SU-DHL-6 (cell line): ENCODE data around the gene ABHD5.
"Not testable (repeated sequence)": the region's sequence is repeated elsewhere in the genome, so short reads cannot be mapped to it uniquely, and the experiment has no call there.

Experiments used
- H2AFZ ChIP-seq: fragments of 200-600 bp; sonication (generic); 2 replicates; pipeline ENCODE4 v1.6.1; 2014; ENCODE audit warnings: low read depth, mild to moderate bottlenecking, moderate library complexity, mixed read lengths, antibody characterized with exemption, low read length; ENCODE audit not compliant: severe bottlenecking
- H3F3A ChIP-seq: fragments of 200-600 bp; shearing (Covaris generic); 2 replicates; pipeline ENCODE4 v1.6.0; 2016; ENCODE audit warnings: antibody characterized with exemption, mild to moderate bottlenecking; ENCODE audit not compliant: insufficient read depth
- H3K27ac ChIP-seq: fragments of 200-600 bp; sonication (generic); 2 replicates; pipeline ENCODE4 v1.5.1; 2016; ENCODE audit warnings: low read depth, mild to moderate bottlenecking, low read length, moderate library complexity, mixed read lengths
- H3K27me3 ChIP-seq: fragments of 200-600 bp; sonication (generic), shearing (Covaris generic); 2 replicates; pipeline ENCODE4 v1.6.0; 2014; ENCODE audit warnings: mild to moderate bottlenecking, low read length
- H3K36me3 ChIP-seq: fragments of 200-600 bp; sonication (generic); 2 replicates; pipeline ENCODE4 v1.6.1; 2014; ENCODE audit warnings: mild to moderate bottlenecking, low read length, mixed read lengths
- H3K4me2 ChIP-seq: fragments of 300-600, 200-600 bp; shearing (Covaris generic), sonication (generic); 2 replicates; pipeline ENCODE4 v1.6.0; 2014; ENCODE audit warnings: low read length, low read depth, mild to moderate bottlenecking; ENCODE audit not compliant: poor library complexity, severe bottlenecking
- H3K4me3 ChIP-seq: fragments of 200-600 bp; sonication (generic); 2 replicates; pipeline ENCODE4 v1.5.1; 2014; ENCODE audit warnings: antibody characterized with exemption, low read length, mild to moderate bottlenecking, mixed read lengths; ENCODE audit not compliant: insufficient read depth, poor library complexity, severe bottlenecking
- H3K79me2 ChIP-seq: fragments of 200-600 bp; sonication (generic); 2 replicates; pipeline ENCODE4 v1.6.1; 2014; ENCODE audit warnings: mild to moderate bottlenecking, low read length, moderate library complexity; ENCODE audit not compliant: insufficient read depth
- H3K9ac ChIP-seq: fragments of 200-600 bp; sonication (generic); 2 replicates; pipeline ENCODE4 v1.7.0; 2014; ENCODE audit warnings: mild to moderate bottlenecking, low read length
- H3K9me2 ChIP-seq: fragments of 200-600 bp; sonication (generic); replicated peaks from 2 replicates; pipeline ENCODE4 v1.6.1; 2014; ENCODE audit warnings: low read length; ENCODE audit not compliant: insufficient read depth
- H3K9me3 ChIP-seq: fragments of 200-600 bp; sonication (generic); 2 replicates; pipeline ENCODE4 v1.6.1; 2014; ENCODE audit warnings: low read length, mixed read lengths; ENCODE audit not compliant: insufficient read depth
- H4K20me1 ChIP-seq: fragments of 200-600 bp; sonication (generic); 2 replicates; pipeline ENCODE4 v1.6.1; 2014; ENCODE audit warnings: low read depth, mild to moderate bottlenecking, antibody characterized with exemption, low read length, moderate library complexity, mixed read lengths
- CTCF ChIP-seq: fragments of 200-600 bp; sonication (generic); IDR thresholded peaks from one replicate; pipeline ENCODE4 v1.5.1; 2017; ENCODE audit warnings: antibody characterized with exemption, mild to moderate bottlenecking, low read length, moderate library complexity; ENCODE audit not compliant: insufficient read depth, poor library complexity, severe bottlenecking
- EZH2phosphoT487 ChIP-seq: fragments of 200-600 bp; sonication (generic), shearing (Covaris generic); conservative IDR thresholded peaks from 2 replicates; pipeline ENCODE4 v1.6.1; 2018; ENCODE audit warnings: mild to moderate bottlenecking, antibody characterized with exemption, low read length, moderate library complexity, mixed read lengths

The ABHD5 gene

GRCh38 chr3:43676441-43676840, 14.3 kb upstream of the ABHD5 start:
- H2AFZ ChIP-seq, result no peak overlapping the region
- H3K27ac ChIP-seq, result no peak overlapping the region
- no peak for TF ChIP-seq EZH2phosphoT487
- no peak for TF ChIP-seq CTCF
- no peaks in the 10 kb centered on the region for H3K36me3 ChIP-seq
- H3K79me2 ChIP-seq, result no peaks in the 10 kb centered on the region
- no peak overlapping the region for H3K4me3 ChIP-seq
- H3K9ac ChIP-seq, result no peak overlapping the region
- no peaks in the 10 kb centered on the region for H4K20me1 ChIP-seq
- no peaks in the 10 kb centered on the region for H3F3A ChIP-seq
- no peaks in the 10 kb centered on the region for H3K27me3 ChIP-seq
- no peak overlapping the region for H3K4me2 ChIP-seq
- no peaks in the 10 kb centered on the region for H3K9me2 ChIP-seq
- H3K9me3 ChIP-seq, result no peaks in the 10 kb centered on the region

- not testable (repeated sequence) for H3K79me2 ChIP-seq, H3K27me3 ChIP-seq, H3K9ac ChIP-seq, H3K4me3 ChIP-seq, H3K9me2 ChIP-seq, H2AFZ ChIP-seq, H3F3A ChIP-seq, H3K9me3 ChIP-seq, H3K4me2 ChIP-seq, H4K20me1 ChIP-seq, H3K27ac ChIP-seq, H3K36me3 ChIP-seq
Measured at GRCh38 chr3:43678375-43678774, 12.4 kb upstream of the ABHD5 start.

DNA sequence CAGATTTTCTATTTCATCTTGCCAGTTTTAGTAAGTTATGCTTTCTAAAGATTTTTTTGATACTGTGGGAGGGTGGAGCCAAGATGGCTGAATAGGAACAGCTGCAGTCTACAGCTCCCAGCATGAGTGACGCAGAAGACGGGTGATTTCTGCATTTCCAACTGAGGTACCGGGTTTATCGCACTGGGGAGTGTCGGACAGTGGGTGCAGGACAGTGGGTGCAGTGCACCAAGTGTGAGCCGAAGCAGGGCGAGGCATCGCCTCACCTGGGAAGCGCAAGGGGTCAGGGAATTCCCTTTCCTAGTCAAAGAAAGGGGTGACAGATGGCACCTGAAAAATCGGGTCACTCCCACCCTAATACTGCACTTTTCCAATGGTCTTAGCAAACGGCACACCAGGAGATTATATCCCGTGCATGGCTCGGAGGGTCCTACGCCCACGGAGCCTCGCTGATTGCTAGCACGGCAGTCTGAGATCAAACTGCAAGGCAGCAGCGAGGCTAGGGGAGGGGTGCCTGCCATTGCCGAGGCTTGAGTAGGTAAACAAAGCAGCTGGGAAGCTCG, 11.8 kb upstream of the ABHD5 start:
- not testable (repeated sequence) for H3F3A ChIP-seq, H3K36me3 ChIP-seq, H3K27ac ChIP-seq, H3K79me2 ChIP-seq, H3K9me3 ChIP-seq, H3K27me3 ChIP-seq, H3K9ac ChIP-seq, H2AFZ ChIP-seq, H3K9me2 ChIP-seq, H3K4me3 ChIP-seq, H3K4me2 ChIP-seq, H4K20me1 ChIP-seq

- H3K9me3 ChIP-seq, H3K9ac ChIP-seq, H3K36me3 ChIP-seq, H2AFZ ChIP-seq, H3K27me3 ChIP-seq, H3K27ac ChIP-seq, H3F3A ChIP-seq, H3K4me2 ChIP-seq, H3K9me2 ChIP-seq, H3K4me3 ChIP-seq, H4K20me1 ChIP-seq, H3K79me2 ChIP-seq: not testable (repeated sequence)
Measured at GRCh38 chr3:43680857-43681256, 9.9 kb upstream of the ABHD5 start.

DNA sequence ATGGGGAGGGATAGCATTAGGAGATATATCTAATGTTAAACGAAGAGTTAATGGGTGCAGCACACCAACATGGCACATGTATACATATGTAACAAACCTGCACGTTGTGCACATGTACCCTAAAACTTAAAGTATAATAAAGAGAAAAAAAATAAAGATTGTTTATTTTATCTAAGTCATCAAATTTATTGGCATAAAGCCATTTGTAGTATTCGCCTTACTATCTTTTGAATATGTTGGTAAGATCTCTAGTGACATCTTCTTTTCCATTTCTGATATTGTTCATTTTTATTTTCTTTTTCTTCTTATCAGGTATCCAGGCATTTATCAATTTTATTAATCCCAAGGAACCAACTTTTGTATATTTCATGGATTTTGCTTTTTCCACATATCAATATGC, 5.8 kb upstream of the ABHD5 start:
- H3K9me2 ChIP-seq, result no peaks in the 10 kb centered on the region
- no peak overlapping the region for H3K27ac ChIP-seq
- no peak overlapping the region for H2AFZ ChIP-seq
- H3K4me2 ChIP-seq, result no peak overlapping the region
- no peaks in the 10 kb centered on the region for H4K20me1 ChIP-seq
- H3K36me3 ChIP-seq, result no peaks in the 10 kb centered on the region
- no peak overlapping the region for H3K9ac ChIP-seq
- H3K27me3 ChIP-seq, result no peaks in the 10 kb centered on the region
- no peak overlapping the region for H3K4me3 ChIP-seq
- no peaks in the 10 kb centered on the region for H3K79me2 ChIP-seq
- TF ChIP-seq CTCF (no peak), EZH2phosphoT487 (no peak)
- no peaks in the 10 kb centered on the region for H3F3A ChIP-seq
- H3K9me3 ChIP-seq, result no peaks in the 10 kb centered on the region
